OCI-LY7 (cell line): ENCODE data around the gene SLC17A7.

Experiments used
- EZH2phosphoT487 ChIP-seq: fragments of 200-600 bp; sonication (generic); IDR thresholded peaks from 2 replicates; pipeline ENCODE4 v1.6.1; 2018; ENCODE audit warnings: low read depth, borderline replicate concordance, mild to moderate bottlenecking, mixed run types, antibody characterized with exemption, low read length, moderate library complexity, mixed read lengths
- TF ChIP-seq, protein P1 (sequence below): fragments of 200-600 bp; sonication (generic); conservative IDR thresholded peaks from 2 replicates; pipeline ENCODE4 v1.5.1; 2014; ENCODE audit warnings: mild to moderate bottlenecking, antibody characterized with exemption, low read length, moderate library complexity, mixed read lengths

DNA sequence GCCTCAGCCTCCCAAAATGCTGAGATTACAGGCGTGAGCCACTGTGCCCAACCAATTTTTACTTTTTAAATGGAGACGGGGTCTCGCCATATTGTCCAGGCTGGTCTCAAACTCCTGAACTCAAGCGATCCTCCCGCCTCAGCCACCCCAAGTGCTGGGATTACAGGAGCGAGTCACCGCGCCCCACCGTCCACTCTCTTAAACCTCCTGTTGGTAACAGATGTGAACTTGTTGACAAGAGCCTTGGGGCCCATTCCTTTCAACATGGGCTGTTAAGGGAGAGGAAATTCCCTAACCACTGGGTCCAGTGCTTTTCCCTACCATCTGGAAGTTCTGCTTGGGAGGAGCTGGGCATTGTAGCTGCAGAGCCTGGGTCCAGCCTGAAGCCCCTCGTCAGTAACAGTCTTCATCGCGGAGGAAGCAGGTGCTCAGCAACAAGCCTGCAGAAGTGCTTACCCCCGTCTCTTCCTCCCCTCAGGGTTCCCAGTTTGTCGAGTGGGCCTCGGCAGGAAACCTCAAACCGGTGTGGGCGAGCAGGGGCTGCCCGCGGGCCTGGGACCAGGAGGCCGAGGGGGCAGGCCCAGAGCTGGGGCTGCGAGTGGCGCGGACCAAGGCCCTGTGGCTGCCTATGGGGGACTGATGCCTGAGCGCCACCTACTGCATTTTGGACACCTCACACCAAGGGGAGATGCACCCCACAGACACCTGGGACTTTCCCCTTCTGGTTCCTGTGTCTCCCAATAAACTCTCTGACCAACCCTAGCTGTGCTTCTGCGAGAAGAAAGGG, 28.7 kb upstream of the SLC17A7 start:
- TF ChIP-seq EZH2phosphoT487: no peak
- TF ChIP-seq, protein P1, sequence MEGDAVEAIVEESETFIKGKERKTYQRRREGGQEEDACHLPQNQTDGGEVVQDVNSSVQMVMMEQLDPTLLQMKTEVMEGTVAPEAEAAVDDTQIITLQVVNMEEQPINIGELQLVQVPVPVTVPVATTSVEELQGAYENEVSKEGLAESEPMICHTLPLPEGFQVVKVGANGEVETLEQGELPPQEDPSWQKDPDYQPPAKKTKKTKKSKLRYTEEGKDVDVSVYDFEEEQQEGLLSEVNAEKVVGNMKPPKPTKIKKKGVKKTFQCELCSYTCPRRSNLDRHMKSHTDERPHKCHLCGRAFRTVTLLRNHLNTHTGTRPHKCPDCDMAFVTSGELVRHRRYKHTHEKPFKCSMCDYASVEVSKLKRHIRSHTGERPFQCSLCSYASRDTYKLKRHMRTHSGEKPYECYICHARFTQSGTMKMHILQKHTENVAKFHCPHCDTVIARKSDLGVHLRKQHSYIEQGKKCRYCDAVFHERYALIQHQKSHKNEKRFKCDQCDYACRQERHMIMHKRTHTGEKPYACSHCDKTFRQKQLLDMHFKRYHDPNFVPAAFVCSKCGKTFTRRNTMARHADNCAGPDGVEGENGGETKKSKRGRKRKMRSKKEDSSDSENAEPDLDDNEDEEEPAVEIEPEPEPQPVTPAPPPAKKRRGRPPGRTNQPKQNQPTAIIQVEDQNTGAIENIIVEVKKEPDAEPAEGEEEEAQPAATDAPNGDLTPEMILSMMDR: peak; percentile 83
